HG02571 (cell line): ENCODE results near the gene ATF5.

Experiments
- ATAC-seq: cut with Tn5 transposase; IDR thresholded peaks from one replicate; pipeline ENCODE4 v1.9.1; 2021; ENCODE audit warnings: mild to moderate bottlenecking, moderate library complexity; ENCODE audit not compliant: unreplicated experiment

The ATF5 gene

GRCh38 chr19:49971991-49972411 lies 43.0 kb downstream of the ATF5 start:
- no peak for ATAC-seq

DNA sequence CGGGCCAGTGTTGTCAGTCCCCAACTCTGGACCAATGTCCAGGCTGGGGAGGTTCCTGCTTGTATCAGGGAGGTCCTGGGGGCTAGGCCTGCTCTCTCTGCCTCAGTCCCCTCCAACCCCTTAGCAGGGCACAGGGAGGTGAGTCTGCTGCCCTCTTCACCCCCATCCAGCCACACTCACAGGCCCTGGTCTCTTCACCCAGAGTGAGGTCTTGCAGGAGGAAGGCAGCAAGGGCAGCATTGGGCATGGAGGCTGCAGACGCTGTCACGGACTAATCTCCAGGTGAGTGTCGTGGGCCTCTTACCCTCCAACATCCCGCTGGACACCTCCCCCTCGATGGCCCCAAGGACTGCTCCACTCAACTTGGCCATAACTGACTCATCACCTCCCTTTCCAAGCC lies 43.8 kb downstream of the ATF5 start:
- ATAC-seq, result no peak

- ATAC-seq, result no peak
Measured at GRCh38 chr19:49973987-49974386, 45.0 kb downstream of the ATF5 start.

DNA sequence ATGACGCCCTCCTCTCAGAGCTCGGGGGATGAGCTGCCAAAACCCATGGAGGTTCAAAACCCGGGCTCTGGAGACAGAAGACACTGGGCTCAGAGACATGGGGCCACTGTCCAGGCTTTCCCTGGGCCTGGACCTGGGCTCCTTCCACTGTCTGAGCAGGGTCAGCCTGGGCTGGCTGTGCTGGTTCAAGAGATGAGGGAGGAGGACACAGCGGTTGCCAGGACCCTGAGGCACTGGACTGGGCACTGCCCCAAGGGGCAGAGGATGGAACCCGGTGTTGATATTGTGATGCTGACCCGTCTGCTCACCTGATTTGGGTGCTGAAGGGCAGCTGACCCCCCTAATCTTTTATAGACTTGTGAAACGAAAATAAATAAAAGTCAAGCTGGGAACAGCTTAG lies 46.0 kb downstream of the ATF5 start:
- no peak for ATAC-seq

DNA sequence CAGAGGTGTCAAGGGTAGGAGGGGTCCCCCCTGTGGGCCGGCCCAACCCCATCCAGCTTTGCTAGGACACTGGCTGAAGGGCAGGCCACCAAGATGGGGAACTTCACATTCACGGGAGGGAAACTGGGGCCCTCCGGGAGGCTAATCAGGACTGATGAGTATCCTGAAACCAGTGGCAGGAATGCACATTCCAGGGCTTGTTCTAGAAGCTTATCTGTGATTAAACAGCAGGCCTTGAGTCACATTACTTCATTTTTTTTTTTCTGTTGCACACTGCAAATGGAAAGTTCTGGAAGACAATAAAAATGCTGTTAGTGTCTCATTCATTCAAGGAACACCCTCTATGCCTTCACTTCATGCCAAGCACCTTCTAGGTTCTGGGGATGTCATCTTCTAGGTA lies 47.5 kb downstream of the ATF5 start:
- no peak for ATAC-seq

DNA sequence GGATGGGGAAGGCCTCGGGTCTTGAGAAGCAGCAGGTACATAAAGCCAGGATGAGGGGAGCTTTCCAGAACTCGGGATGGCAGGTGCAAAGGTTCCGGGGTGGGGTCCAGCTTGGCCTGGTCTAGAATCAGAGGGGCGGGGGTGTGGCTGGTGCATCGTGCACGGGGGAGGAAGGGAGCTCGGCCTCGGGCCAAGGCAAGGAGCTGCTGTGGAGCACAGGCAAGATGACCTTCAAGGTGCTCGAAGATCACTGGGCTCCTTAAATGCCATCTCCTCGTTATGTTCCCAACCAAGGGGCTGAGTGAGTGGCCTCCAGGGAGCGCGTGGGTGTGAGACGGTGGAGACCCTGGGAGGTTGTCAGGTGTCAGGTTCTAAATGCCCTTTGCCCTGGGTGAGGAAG lies 48.1 kb downstream of the ATF5 start:
- no peak for ATAC-seq

DNA sequence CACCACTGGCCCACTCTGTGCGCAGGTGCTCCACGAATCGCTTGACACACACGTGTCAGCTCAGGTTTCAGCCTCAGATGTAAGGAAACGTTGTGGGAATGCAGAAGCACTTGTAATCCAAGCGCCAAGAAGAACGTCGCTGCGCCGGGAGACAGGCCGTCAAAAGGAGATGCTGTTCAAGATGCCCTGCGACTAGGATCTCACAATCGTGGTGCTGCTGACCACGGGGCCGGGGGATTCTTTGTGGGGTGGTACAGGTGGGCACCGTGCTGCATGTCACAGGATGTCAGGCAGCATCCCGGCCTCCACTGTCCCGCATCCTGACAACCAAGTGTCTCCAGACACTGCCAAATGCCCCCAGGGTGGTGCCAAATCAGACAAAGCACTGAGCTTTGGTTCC lies 48.9 kb downstream of the ATF5 start:
- no peak for ATAC-seq

DNA sequence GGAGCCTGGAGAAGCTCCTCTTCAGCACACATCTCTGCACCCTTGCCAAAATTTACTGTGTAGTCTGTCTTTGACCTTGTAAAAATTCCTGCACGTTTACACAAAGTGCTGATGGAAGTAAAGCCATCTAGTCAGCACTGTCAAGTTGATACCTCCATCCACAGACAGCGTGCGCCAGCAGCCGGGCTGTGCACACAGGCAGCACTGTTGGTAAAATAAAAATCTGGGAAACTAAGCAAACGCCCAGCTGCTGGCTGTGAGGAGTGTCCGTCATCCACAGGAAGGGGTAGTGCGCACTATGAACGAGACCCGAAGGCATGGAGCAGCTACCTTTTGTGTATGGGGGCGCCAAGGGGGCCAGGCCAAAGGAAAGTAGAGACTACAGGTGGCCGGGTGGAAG lies 49.3 kb downstream of the ATF5 start:
- ATAC-seq, result no peak

- no peak for ATAC-seq
Measured at GRCh38 chr19:49981603-49982593, 52.9 kb downstream of the ATF5 start.
